Stomach smooth muscle (tissue), 2 donors: ENCODE data around the gene TGFB1.
"Not testable (repeated sequence)": the region's sequence is repeated elsewhere in the genome, so short reads cannot be mapped to it uniquely, and the experiment has no call there.

Experiments used
- H3K27ac ChIP-seq: one replicate; pipeline ENCODE4 v1.7.0; 2013; ENCODE audit warnings: mild to moderate bottlenecking, low read length, inconsistent platforms
- H3K27me3 ChIP-seq, 2 donors: one replicate each; pipeline ENCODE4 v1.7.0; 2013; ENCODE audit warnings: low read length in 2 of 2; ENCODE audit not compliant: insufficient read depth in 2 of 2, control insufficient read depth in 1 of 2
- H3K36me3 ChIP-seq, 2 donors: one replicate each; pipeline ENCODE4 v1.7.0; 2013; ENCODE audit warnings: low read length in 2 of 2; ENCODE audit not compliant: control insufficient read depth in 2 of 2, insufficient read depth in 2 of 2
- H3K4me1 ChIP-seq: one replicate; pipeline ENCODE4 v1.7.0; 2013; ENCODE audit warnings: low read length; ENCODE audit not compliant: control insufficient read depth, insufficient read depth
- H3K4me3 ChIP-seq, 2 donors: one replicate each; pipeline ENCODE4 v1.7.0; 2013; ENCODE audit warnings: low read length in 2 of 2
- H3K9ac ChIP-seq, 2 donors: one replicate each; pipeline ENCODE4 v1.7.0; 2013; ENCODE audit warnings: low read length in 2 of 2, mild to moderate bottlenecking in 1 of 2
- H3K9me3 ChIP-seq, 2 donors: one replicate each; pipeline ENCODE4 v1.7.0; 2013; ENCODE audit warnings: low read length in 2 of 2; ENCODE audit not compliant: control insufficient read depth in 2 of 2
- donor health status: healthy.
- donor health status: Pancreatic carcinoma.

Gene TGFB1

DNA sequence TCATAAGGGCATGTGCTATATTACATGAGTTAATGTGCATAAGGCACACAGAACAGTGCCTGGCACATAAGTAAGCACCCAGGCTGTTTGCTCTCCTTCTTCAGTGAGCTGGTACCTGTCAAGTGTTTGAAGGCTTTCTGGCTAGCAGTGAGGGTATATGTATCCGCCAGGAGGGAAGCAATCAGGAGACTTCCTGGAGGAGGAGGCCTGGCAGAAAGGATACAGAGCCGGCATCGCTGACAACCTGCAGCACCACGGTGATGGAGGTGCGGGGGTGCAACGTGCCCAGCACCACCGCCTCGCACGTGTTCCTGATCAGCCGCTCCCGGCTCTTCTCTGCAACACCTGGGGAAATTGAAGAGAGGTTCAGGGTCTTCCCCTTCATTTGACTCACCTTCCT, 37.9 kb upstream of the TGFB1 start:
- Histone ChIP-seq H3K36me3 (peaks cover 3 to 14% of the 10 kb centered on the region in 2 donors), H3K4me1 (peaks cover 4% of the 10 kb centered on the region), H3K4me3 (no peak overlapping the region), H3K27ac (no peak overlapping the region), H3K9ac (no peak overlapping the region), H3K27me3 (no peaks in the 10 kb centered on the region), H3K9me3 (no peaks in the 10 kb centered on the region)

DNA sequence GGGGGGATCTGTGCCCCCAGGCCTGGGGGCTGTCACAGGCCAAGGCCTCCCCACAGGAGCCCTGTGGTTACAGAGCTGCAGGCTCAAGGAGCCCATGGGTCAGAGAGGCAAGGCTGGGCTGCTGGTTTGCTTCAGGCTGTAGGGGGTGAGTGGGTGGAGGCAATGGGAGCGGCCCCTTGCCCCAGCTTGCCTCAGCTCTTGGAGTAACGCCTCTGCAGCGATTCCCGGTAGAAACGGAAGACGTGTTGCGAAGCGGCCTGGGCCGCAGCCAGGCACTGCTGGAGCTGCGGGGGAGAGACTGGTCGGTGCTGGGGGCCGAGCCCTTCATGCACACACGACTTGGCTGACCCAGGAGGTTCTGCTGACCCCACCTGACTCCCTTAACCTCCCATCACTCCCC, 32.7 kb upstream of the TGFB1 start:
- H3K4me1 ChIP-seq: no peaks in the 10 kb centered on the region
- no peak overlapping the region for H3K27ac ChIP-seq
- peaks cover 3 to 15% of the 10 kb centered on the region in 2 donors for H3K36me3 ChIP-seq
- H3K9me3 ChIP-seq: no peaks in the 10 kb centered on the region
- H3K4me3 ChIP-seq: no peak overlapping the region
- no peaks in the 10 kb centered on the region for H3K27me3 ChIP-seq
- H3K9ac ChIP-seq: no peak overlapping the region

DNA sequence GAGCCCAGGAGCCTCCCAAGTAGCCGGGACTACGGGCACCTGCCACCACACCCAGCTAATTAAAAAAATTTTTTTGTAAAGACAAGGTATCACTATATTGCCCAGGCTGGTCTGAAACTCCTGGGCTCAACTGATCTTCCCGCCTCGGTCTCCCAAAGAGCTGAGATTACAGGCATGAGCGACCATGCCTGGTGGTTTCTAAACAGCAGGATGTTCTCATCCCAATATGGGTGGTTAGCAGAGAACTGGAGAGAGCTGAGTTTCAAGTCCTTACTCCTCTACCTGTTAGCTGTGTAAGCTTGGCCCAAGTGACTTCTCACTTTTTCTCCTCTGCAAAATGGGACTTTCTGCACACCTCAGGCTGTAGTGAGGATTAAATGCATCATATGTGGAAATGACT, 30.6 kb upstream of the TGFB1 start:
- Histone ChIP-seq H3K36me3 (peaks cover 0 to 4% of the 10 kb centered on the region in 2 donors), H3K9ac (no peak overlapping the region), H3K4me3 (no peak overlapping the region), H3K4me1 (no peaks in the 10 kb centered on the region), H3K27ac (no peak overlapping the region), H3K27me3 (no peaks in the 10 kb centered on the region), H3K9me3 (no peaks in the 10 kb centered on the region)

DNA sequence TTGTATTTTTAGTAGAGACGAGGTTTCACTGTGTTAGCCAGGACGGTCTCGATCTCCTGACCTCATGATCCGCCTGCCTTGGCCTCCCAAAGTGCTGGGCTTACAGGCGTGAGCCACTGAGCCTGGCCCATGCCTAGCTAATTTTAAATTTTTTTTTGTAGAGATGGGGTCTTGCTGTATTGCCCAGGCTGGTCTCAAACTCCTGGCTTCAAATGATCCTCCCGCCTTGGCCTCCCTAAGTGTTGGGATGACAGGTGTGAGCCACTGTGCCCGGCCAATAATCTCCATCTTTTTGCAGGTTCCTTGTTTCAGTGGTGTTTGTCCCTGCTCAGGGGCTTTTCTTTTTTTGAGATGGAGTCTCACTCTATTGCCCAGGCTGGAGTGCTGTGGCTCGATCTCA, 27.8 kb upstream of the TGFB1 start:
- not testable (repeated sequence) for H3K9me3 ChIP-seq, H3K27ac ChIP-seq, H3K4me3 ChIP-seq, H3K9ac ChIP-seq, H3K36me3 ChIP-seq, H3K4me1 ChIP-seq, H3K27me3 ChIP-seq

DNA sequence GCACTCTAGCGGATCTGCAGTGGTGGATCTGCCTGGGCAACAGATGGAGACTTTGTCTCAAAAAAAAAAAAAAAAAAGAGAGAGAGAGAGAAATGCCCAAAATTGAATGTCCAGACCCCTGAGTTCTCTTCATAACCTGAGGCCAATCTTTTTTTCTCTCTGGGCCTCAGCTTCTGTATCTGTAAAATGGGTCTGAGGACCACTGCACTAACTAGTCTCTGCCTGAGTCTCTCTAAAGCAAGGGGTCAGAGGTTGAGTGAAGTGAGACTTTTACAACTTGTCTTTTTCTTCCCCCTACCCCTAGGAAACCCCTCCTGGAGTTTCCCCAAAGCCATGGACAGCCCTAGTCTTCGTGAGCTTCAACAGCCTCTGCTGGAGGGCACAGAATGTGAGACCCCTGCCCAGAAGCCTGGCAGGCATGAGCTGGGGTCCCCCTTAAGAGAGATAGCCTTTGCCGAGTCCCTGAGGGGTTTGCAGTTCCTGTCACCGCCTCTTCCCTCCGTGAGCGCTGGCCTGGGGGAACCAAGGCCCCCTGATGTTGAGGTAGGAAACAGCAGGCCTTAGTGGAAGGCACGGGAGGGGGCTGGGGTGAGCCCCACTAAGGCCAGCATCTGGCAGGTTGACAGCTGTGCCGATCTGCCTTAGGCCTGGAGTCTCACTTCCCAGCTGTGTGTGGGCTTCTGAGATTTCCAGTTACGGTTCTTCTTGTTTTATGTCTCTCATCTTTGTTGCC, 24.4 kb upstream of the TGFB1 start:
- Histone ChIP-seq H3K27ac (no peak overlapping the region), H3K9me3 (no peaks in the 10 kb centered on the region), H3K4me1 (peaks cover 23% of the 10 kb centered on the region), H3K9ac (no peak overlapping the region), H3K4me3 (no peak overlapping the region), H3K36me3 (peaks cover 0 to 2% of the 10 kb centered on the region in 2 donors), H3K27me3 (no peaks in the 10 kb centered on the region)

DNA sequence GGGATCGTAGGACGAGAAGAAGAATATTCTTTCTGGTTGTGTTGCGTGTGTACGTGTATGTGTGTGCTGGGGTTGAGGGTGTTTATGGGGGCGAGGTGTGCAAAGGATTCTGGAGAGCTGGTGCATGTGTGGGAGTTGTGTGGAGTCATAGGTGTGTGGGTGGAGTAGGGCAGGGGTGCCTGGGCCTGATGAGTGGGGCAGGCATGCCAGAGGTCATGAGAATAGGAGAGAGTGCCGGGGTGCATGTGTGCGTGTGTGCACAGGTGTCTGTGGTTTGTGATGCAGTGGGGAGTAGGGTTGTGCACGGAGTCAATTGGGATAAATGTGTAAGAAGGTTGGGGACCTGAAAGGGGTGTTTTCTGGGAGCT, 23.3 kb upstream of the TGFB1 start:
- peaks cover 23% of the 10 kb centered on the region for H3K4me1 ChIP-seq
- H3K9ac ChIP-seq: peak overlapping the region; percentile 64 to 72
- H3K27me3 ChIP-seq: no peaks in the 10 kb centered on the region
- peak overlapping the region; percentile 24 for H3K27ac ChIP-seq
- H3K36me3 ChIP-seq: peaks cover 0 to 2% of the 10 kb centered on the region in 2 donors
- no peaks in the 10 kb centered on the region for H3K9me3 ChIP-seq
- H3K4me3 ChIP-seq: peak overlapping the region; percentile 74 to 77

DNA sequence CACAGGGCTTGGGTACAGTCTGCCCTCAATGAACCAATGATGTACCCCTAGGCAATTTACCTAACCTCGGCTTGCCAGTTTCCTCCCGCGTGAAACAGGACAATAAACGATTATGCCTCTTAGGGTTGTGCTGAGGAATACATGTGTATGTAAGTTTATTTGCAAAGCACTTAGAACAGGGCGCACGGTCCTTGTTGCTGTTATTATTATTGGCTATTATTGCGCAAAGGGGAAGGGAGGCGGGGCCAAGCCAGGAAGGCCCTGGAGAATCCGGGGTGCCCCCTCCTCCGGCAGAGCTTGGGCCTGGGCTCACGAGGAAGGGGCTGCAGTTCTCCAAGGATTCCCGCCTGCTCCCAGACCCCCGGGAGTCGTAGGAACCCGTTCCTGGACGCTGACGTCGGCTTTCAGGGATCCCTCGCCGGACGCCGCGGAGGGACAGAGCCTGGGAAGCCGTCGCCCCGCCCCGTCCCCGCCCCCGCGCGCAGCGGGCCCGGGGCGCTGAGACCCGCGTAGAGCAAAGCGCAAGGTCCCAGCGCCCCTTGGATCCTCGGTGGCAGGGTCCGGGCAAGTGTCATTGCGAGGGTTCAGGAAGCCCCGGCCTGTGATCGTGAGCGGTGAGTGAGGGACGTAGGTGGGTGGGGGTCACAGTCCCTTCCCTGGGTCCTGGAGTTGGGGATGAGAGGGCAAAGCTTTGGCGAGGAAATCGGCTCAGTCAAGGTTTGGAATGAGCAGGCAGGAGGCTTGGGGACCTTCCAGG, 22.7 kb upstream of the TGFB1 start, which contains the start of gene TMEM91:
Gene TMEM91, plus strand, starts transcription at position 293 of the 757 bp plus-strand sequence. CDS start 1,777 bp downstream, outside the sequence.
- Histone ChIP-seq H3K4me1 (peaks cover 23% of the 10 kb centered on the region), H3K27me3 (no peaks in the 10 kb centered on the region), H3K36me3 (peaks cover 0 to 2% of the 10 kb centered on the region in 2 donors), H3K9me3 (no peaks in the 10 kb centered on the region), H3K27ac (peak within 1 kb of the TSS; percentile 24), H3K9ac (peak within 1 kb of the TSS; percentile 64 to 72), H3K4me3 (peak within 1 kb of the TSS; percentile 74 to 77)

DNA sequence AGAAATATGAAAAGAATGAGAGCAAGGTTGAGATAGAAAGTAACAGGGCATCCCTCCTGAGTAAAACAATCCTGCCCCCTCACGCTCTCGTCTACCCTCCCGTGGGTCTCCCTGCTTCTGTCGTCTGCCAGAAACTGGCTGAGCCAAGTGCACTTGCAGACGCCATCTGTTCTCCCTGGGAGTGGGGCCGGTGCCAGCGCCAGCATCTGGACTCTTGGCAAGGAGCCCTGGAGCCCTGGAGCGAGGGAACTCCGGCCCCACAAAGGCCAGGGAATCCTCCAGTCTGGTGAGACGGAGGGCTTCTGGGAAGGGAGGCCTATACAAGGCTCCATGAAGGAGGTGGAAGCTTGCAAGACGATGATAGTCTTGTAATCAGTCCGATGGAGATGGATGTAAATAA, 20.3 kb upstream of the TGFB1 start:
- Histone ChIP-seq H3K9me3 (no peaks in the 10 kb centered on the region), H3K4me3 (peak overlapping the region; percentile 4 to 55), H3K27me3 (no peaks in the 10 kb centered on the region), H3K36me3 (no peaks in the 10 kb centered on the region), H3K27ac (peak overlapping the region; percentile 11), H3K9ac (peak overlapping the region in 1 of 2 donors; percentile 29), H3K4me1 (peaks cover 23% of the 10 kb centered on the region)

DNA sequence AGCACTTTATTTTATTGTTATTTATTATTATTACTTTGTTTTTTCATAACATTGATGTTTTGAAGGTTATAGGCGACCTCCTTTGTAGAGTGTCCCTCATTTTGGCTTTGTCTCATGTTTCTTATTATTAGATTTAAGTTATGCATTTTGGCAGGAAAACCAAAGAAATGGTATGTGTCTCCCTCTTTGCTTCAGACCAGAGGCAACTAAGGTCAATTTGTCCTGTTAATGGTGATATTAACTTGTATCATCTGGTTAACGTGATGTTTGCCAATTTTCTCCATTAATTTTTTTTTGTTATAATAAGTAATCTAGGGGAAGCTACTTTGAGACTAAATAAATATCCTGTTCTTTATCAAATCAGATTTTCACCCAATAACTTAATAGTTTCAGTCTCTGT, 18.8 kb upstream of the TGFB1 start:
- H3K27me3 ChIP-seq: no peaks in the 10 kb centered on the region
- H3K27ac ChIP-seq: no peak overlapping the region
- H3K36me3 ChIP-seq: no peaks in the 10 kb centered on the region
- H3K4me3 ChIP-seq: no peak overlapping the region
- no peaks in the 10 kb centered on the region for H3K9me3 ChIP-seq
- H3K4me1 ChIP-seq: peaks cover 23% of the 10 kb centered on the region
- H3K9ac ChIP-seq: no peak overlapping the region

DNA sequence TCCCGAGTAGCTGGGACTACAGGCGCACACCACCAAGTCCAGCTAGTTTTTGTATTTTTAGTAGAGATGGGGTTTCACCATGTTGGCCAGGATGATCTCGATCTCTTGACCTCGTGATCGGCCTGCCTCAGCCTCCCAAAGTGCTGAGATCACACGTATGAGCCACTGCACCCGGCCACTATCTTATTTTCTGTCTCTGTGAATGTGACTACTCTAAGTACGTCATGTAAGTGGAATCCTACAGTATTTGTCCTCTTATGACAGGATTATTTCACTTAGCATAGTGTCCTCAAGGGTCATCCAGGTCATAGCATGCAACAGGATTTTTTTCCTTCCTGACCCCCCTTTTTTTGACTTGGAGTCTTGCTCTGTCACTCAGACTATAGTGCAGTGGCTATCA, 17.8 kb upstream of the TGFB1 start:
- Histone ChIP-seq H3K9ac (no peak overlapping the region), H3K36me3 (no peaks in the 10 kb centered on the region), H3K27ac (no peak overlapping the region), H3K9me3 (no peaks in the 10 kb centered on the region), H3K4me1 (peaks cover 22% of the 10 kb centered on the region), H3K27me3 (no peaks in the 10 kb centered on the region), H3K4me3 (no peak overlapping the region)

DNA sequence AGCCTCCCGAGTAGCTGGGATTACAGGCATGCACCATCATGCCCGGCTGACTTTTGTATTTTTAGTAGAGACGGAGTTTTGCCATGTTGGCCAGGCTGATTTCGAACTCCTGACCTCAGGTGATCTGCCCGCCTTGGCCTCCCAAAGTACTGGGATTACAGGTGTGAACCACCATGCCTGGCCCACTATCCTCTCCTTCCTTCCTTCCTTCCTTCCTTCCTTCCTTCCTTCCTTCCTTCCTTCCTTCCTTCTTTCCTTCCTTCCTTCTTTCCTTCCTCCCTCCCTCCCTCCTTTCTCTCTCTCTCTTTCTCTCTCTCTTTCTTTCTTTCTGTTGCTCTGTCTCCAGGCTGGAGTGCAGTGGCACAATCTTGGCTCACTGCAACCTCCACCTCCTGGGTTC, 17.4 kb upstream of the TGFB1 start:
- H3K9ac ChIP-seq, H3K9me3 ChIP-seq, H3K36me3 ChIP-seq, H3K27me3 ChIP-seq, H3K4me3 ChIP-seq, H3K27ac ChIP-seq: not testable (repeated sequence)
- H3K4me1 ChIP-seq: peaks cover 18% of the 10 kb centered on the region
